ENCODE measurements around the gene MAN2B1.

- TF ChIP-seq CTCF (IDR thresholded peaks at IDR 0.05) = no peak
- TF ChIP-seq POLR2A (IDR thresholded peaks at IDR 0.05) = no peak
Observed at GRCh38 chr19:12629215-12629614, 37.3 kb downstream of the MAN2B1 start.
